ENCODE results near the gene SRI.
"Not testable (repeated sequence)": the region's sequence is repeated elsewhere in the genome, so short reads cannot be mapped to it uniquely, and the experiment has no call there.

SRI gene

DNA sequence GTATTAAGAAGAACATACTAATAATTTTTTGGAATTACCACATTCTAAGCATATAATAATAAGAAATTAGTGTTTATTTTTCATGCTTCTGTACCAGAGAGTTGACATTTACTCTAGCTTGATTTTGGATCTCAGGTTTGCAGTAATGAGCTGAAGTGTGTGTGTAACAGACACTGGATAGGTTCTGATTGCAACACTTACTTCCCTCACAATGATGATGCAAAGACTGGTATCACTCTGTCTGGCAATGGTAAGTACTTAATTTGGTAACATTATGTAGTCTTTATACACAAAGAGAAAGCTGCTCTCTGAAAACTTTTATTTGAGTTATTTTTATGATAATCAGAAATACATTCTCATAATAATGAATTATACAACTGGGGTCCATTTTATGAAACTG is 54.1 kb downstream of the SRI start:
- TF ChIP-seq, protein P1, sequence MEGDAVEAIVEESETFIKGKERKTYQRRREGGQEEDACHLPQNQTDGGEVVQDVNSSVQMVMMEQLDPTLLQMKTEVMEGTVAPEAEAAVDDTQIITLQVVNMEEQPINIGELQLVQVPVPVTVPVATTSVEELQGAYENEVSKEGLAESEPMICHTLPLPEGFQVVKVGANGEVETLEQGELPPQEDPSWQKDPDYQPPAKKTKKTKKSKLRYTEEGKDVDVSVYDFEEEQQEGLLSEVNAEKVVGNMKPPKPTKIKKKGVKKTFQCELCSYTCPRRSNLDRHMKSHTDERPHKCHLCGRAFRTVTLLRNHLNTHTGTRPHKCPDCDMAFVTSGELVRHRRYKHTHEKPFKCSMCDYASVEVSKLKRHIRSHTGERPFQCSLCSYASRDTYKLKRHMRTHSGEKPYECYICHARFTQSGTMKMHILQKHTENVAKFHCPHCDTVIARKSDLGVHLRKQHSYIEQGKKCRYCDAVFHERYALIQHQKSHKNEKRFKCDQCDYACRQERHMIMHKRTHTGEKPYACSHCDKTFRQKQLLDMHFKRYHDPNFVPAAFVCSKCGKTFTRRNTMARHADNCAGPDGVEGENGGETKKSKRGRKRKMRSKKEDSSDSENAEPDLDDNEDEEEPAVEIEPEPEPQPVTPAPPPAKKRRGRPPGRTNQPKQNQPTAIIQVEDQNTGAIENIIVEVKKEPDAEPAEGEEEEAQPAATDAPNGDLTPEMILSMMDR (IDR thresholded peaks at IDR 0.05; ENCODE audit: low read depth, low read length): no peak
- H3K4me3 ChIP-seq (ENCODE audit: low read depth, low read length): no peak overlapping the region

GRCh38 chr7:88159741-88160140 is 60.1 kb downstream of the SRI start:
- H3K4me3 ChIP-seq (ENCODE audit: low read depth, low read length): not testable (repeated sequence)

DNA sequence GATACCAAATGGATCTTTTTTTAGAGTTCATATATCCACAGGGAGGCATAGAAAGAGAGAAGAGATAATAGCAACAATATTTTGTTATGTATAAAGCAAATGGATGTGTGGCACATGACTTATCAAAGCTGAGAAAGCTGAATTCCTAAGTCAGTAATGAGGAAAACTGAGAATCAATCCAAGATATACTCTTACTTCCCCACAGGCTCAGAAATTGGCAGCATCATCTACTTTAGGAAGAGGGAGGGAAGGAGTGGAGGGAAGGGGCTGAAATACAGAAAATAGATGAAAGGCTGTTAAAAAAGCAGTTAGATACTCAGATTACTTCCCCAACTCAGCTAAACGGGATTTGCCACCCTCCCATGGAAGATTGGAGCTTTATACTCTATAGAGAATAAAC is 63.5 kb downstream of the SRI start:
- H3K4me3 ChIP-seq (ENCODE audit: low read depth, low read length): no peak overlapping the region
- TF ChIP-seq, protein P1 (IDR thresholded peaks at IDR 0.05; ENCODE audit: low read depth, low read length): no peak

DNA sequence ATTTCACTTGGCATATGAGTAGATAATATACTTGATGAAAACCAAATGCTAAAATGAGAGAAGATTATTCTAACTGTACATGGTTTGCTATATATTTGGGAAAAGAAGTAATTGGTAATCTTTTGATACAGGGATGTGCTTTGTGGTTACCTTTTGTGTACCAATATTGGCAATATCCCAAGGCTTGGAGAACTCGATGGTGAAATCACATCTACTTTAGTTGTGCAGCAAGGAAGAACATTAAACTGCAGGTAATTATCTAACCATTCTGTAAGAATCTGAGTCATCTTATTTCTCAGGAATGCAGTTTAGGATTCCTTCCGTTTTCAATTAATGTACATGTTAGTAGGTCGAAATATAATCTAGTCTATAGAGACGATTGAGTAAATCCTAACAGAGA is 64.1 kb downstream of the SRI start:
- TF ChIP-seq, protein P1 (IDR thresholded peaks at IDR 0.05; ENCODE audit: low read depth, low read length): no peak
- no peak overlapping the region for H3K4me3 ChIP-seq (ENCODE audit: low read depth, low read length)

Measured in WI38 (cell line).